Measurements from ENCODE around the gene ATP6V0E2.

Gene ATP6V0E2

DNA sequence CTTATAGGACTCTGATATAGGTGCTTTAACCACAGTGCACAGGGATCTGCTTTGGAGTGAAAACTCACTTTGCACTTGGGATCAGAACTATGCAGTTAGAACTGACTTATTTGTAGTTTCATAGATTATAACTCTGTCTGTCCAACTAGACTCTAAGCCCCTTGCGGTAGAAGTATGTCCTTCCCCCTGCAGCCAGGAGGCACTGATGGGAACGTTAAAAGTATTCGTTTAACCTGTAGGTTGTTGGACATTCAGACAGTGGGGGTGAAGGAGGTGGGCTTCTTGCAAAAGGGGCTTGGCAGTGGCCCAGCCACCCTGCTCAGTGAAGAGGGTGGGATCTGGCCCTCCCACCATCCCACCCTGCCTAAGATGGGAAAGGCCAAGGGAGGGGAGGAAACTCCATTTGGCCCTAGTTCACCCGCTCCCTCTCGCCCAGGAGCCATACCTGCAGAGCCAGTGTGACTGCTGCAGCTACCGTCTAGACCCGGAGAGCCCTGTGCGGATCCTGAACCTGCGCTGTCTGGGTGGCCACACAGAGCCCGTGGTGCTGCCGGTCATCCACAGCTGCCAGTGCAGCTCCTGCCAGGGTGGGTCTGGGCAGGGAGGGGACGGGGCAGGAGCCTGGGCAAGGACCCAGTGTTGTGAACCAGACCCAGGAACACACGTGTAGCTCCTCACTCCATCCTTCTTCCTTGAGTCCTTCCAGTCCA lies 41.3 kb upstream of the ATP6V0E2 start:
- DNase-seq = no peak
- TF ChIP-seq, protein P1, sequence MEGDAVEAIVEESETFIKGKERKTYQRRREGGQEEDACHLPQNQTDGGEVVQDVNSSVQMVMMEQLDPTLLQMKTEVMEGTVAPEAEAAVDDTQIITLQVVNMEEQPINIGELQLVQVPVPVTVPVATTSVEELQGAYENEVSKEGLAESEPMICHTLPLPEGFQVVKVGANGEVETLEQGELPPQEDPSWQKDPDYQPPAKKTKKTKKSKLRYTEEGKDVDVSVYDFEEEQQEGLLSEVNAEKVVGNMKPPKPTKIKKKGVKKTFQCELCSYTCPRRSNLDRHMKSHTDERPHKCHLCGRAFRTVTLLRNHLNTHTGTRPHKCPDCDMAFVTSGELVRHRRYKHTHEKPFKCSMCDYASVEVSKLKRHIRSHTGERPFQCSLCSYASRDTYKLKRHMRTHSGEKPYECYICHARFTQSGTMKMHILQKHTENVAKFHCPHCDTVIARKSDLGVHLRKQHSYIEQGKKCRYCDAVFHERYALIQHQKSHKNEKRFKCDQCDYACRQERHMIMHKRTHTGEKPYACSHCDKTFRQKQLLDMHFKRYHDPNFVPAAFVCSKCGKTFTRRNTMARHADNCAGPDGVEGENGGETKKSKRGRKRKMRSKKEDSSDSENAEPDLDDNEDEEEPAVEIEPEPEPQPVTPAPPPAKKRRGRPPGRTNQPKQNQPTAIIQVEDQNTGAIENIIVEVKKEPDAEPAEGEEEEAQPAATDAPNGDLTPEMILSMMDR (IDR thresholded peaks at IDR 0.05) = no peak
- Mint-ChIP-seq H3K27me3 (ENCODE audit: low read depth, poor library complexity) (peaks cover 32% of the 10 kb centered on the region), H3K27ac (no peak overlapping the region), H3K4me1 (peaks cover 46% of the 10 kb centered on the region), H3K36me3 (ENCODE audit: low read depth) (no peaks in the 10 kb centered on the region), H3K9me3 (no peaks in the 10 kb centered on the region), H3K4me3 (no peak overlapping the region)

DNA sequence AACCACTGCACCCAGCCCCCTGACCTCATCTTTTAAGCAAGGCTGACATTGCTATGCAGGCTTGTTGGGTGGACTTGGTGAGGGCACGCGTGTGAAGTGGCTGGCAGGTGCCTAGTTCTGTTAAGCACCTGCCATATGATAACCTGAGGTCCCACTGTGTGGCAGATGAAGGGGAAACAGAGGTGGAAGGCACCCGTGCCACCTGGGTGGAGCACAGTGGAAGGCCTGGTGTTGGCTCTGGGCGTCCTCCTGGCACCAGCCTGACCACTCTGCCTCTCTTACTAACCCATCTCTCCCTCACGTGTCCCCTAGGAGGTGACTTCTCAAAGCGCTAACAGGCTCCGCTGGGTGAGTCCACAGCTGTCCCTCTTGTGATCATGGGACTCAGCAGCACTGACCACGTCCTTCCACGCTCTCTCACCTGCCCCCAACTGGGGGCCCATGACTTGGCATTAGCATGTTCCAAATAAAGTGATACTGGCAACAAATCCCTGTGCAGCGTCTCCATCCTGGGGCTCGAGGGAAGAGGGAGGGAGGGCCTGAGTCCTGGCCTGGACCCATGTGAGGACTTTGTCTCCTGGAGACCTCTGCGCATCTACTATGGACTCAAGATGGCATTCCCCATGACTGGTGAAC lies 40.2 kb upstream of the ATP6V0E2 start:
- Mint-ChIP-seq H3K4me1 (peaks cover 44% of the 10 kb centered on the region), H3K27me3 (ENCODE audit: low read depth, poor library complexity) (peaks cover 37% of the 10 kb centered on the region), H3K4me3 (no peak overlapping the region), H3K9me3 (peaks cover 4% of the 10 kb centered on the region), H3K27ac (no peak overlapping the region), H3K36me3 (ENCODE audit: low read depth) (no peaks in the 10 kb centered on the region)
- TF ChIP-seq, protein P1 (IDR thresholded peaks at IDR 0.05) = no peak
- DNase-seq = no peak

DNA sequence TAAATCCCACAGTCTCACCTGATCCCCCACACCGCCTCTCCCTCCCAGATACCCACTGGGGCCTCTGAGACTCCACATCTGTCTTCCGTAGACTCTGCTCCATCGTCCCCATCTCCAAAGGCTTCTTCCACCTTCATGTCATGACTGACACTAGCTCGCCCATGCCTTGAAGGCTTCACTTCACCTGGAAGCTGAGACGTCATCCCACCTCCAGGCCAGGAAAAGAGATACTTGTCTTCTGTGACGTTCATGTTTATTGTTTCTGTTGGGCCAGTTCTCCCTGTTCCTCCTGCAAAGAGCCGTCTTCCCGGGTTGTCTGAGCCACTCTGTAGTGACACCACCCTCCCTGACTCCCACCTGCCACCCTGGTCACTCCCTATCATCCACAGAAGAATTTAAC lies 39.2 kb upstream of the ATP6V0E2 start:
- no peaks in the 10 kb centered on the region for H3K36me3 Mint-ChIP-seq (ENCODE audit: low read depth)
- H3K27ac Mint-ChIP-seq = no peak overlapping the region
- TF ChIP-seq, protein P1 (IDR thresholded peaks at IDR 0.05) = no peak
- peaks cover 53% of the 10 kb centered on the region for H3K4me1 Mint-ChIP-seq
- peaks cover 4% of the 10 kb centered on the region for H3K9me3 Mint-ChIP-seq
- no peak for DNase-seq
- H3K27me3 Mint-ChIP-seq (ENCODE audit: low read depth, poor library complexity) = peaks cover 37% of the 10 kb centered on the region
- H3K4me3 Mint-ChIP-seq = no peak overlapping the region

DNA sequence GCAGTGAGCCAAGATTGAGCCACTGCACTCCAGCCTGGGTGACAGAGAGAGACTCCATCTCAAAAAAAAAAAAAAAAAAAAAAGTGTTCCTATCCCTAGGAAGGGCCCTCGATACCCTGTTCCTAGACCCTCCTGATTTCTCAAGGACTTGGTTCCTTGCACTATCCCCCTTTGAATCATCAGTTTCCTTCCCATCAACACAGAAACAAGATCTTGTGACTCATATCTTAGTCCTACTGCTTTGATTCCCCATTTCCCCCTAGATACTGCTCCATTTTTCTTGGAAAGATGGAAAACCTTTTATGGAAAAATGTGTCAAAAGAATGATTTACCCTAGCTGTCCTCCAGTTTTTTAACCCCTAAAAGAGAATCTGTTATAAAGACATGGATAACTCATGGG lies 37.3 kb upstream of the ATP6V0E2 start:
- TF ChIP-seq, protein P1 (IDR thresholded peaks at IDR 0.05) = no peak
- no peak for DNase-seq
- H3K27me3 Mint-ChIP-seq (ENCODE audit: low read depth, poor library complexity) = peaks cover 37% of the 10 kb centered on the region

DNA sequence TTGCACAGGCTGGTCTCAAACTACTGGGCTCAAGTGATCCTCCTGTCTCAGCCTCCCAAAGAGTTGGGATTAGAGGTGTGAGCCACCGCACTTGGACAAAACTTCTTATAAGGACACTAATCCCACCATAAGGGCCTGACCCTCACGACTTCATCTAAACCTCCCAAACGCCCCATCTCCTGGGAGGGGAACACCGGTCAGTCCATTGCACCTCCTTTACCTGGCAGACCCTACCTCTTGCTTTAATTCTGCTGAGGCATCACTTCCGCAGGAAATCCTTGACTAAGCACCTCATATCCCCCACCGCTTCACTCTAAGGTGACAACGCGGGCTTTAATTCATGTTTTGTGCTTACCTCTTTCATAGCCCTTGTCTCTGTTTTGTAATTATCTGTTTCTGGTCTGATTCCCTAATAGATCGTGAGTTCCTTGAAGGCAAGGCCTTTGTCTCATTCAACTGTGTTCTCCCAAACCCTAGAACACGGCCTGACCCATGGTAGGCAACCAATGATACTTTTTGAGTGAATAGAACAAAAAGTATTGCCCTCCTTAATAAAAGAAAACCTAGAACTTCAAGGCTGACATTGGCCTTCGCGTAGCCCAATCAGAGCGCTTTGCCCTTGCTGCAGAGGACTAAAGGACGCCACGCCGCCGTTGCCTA lies 36.1 kb upstream of the ATP6V0E2 start:
- Mint-ChIP-seq H3K9me3 (peaks cover 4% of the 10 kb centered on the region), H3K27ac (no peak overlapping the region), H3K36me3 (ENCODE audit: low read depth) (peaks cover 4% of the 10 kb centered on the region), H3K27me3 (ENCODE audit: low read depth, poor library complexity) (peaks cover 37% of the 10 kb centered on the region), H3K4me3 (peak overlapping the region; percentile 85), H3K4me1 (peaks cover 41% of the 10 kb centered on the region)
- no peak for DNase-seq
- TF ChIP-seq, protein P1 (IDR thresholded peaks at IDR 0.05) = no peak

More for the DNA sequence above, 37.3 kb upstream of the ATP6V0E2 start:
- Mint-ChIP-seq H3K4me1 (peaks cover 48% of the 10 kb centered on the region), H3K9me3 (peaks cover 4% of the 10 kb centered on the region), H3K27ac (no peak overlapping the region), H3K4me3 (no peak overlapping the region), H3K36me3 (ENCODE audit: low read depth) (peaks cover 4% of the 10 kb centered on the region)
